Esophagus mucosa (tissue), 1 donor: Measurements from ENCODE around the gene CDK8. TPM values are rescaled to one million over a fixed set of nuclear protein-coding genes. Genes with fewer than 3 reads are reported as not detected.
"Not testable (repeated sequence)": the region's sequence is repeated elsewhere in the genome, so short reads cannot be mapped to it uniquely, and the experiment has no call there.

Source experiments
- ATAC-seq: fragments of 200-7000 bp; cut with Tn5 transposase; one replicate; pipeline ENCODE4 v1.9.1; 2020
- total RNA-seq: library from RNA; stranded (reverse); gene quantifications from one replicate; pipeline ENCODE4 v1.2.4, GENCODE V29; 2023
- donor health status: DM: yes; HTN: yes; CAD: no.

CDK8 gene
- total RNA-seq = 7.7 TPM

DNA sequence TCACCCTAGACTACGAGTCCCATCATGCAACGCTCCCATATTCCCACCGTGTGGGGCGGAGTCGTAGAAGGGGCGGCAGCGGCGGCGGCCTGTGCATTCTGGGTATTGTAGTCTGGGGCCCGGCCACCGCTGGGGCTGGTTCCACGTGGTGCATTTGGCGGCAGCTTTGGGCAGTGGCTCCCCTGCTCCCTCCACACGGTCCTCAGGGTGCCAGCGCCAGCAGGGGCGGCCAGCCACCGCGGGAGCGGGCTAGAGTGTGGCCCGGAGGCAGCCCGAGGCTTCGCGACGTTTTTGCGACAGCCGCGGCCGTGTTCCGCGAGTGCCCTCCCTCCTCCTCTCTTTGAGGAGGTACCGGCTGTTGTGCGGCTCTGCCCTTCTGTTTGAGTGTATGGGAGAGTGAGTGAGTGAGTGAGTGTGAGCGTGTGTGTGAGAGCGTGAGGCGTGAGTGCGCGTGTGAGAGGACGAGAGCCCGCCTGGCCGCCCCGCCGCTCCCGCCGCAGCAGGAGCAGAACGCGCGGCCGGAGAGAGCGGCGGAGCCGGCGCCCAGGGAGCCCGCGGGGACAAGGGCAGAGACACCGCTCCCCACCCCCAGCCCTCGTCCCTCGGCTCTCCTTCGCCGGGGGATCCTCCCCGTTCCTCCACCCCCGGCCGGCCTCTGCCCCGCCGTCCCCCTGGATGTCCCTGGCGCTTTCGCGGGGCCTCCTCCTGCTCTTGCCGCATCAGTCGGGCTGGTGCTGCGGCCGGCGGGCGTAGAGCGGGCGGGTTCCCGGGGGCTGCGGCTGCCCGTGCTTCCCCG is at the start of gene CDK8:
CDK8 (plus strand) TSS at position 343 of the 796 bp plus-strand sequence. CDS start 513 bp downstream, outside the sequence.
- ATAC-seq = peak; percentile 94

DNA sequence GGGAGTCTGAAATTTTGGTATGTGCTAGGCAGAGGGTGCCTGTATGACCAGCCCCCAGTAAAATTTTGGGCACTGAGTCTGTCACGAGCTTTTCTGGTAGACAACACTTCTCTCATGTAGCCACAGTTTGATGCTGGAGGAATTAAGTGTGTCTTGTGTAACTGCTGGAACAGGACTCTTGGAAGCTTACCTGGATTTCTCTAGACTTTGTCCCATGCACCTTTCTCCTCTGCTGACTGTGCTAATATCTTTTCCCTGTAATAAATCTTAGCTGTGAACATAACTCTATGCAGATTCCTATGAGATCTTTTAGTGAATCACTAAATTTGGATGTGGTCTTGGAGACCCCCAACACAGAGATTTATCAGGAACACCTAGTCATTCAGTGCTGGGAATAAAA is 45.6 kb upstream of the CDK8 start:
- ATAC-seq = no peak

DNA sequence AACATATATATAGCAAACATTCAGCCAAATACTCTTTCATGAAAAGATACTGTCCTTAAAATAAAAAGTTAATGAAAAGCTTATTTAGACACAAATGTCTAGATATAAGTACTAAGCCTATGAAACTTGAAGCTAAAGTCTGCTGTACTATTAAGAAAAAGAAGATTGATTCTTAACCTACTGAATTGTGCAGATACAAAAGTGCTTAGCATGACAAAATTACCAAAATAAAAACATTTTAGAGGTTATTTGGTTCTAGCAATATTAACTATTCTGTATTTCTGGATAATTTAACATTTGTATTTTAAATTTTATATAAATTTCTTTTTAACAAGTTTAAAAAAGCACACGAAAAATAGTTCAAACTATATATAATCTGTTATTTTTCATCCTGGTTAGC is 40.6 kb upstream of the CDK8 start:
- no peak for ATAC-seq

DNA sequence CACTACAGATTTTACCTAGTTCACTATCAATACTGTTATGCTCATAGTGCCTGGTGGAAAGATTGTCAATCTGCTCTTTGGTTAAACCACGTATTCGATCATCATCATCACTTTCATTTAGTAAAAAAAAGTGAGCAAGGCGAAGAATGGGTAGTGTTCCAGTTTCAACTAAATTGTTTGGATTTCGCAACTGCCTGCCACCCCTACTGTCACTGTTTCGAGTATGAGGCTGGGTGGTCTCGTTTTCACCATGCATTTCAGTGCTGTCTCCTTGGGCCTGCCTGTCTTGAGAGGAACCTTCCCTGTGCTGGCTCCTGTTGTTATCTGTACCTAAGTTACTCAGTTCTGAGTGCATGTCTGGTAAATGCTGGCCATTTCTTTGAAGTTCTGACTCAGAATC is 39.9 kb upstream of the CDK8 start:
- no peak for ATAC-seq

DNA sequence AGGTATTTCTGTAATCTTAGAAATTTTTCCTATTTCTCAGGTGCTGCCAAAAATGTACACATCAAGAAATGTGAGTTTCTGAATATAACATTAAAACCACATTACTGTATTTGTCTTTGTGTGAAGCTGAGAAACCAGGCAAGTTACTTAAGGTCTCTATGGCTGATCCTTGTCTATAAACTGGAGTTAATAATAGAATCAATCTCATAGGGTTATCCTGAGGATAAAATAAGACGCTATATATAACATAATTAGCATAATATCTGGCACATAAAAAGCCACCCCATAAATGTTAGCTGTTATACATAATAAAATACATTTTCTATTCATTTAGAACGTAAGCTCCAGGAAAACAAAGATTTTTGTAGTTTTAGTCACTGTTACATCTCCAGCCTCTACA is 37.9 kb upstream of the CDK8 start:
- ATAC-seq = no peak

DNA sequence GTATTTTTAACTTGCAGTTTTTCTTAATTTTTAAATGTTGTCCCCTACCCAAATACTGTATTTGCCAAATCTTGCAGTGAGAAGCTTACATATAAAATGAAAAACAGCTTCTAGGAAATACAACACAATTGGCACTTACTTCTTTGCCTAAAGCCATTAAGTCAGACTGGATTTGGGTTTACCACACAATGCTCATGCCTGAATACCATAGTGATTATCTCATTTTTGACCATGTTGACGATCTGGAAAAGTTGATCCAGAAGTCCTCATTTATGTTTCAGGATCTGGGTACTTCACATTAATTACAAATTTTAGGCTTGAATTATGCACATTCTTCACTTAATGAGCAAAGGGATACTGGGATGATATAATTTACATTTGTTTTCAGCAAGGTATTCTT is 34.2 kb upstream of the CDK8 start:
- no peak for ATAC-seq

DNA sequence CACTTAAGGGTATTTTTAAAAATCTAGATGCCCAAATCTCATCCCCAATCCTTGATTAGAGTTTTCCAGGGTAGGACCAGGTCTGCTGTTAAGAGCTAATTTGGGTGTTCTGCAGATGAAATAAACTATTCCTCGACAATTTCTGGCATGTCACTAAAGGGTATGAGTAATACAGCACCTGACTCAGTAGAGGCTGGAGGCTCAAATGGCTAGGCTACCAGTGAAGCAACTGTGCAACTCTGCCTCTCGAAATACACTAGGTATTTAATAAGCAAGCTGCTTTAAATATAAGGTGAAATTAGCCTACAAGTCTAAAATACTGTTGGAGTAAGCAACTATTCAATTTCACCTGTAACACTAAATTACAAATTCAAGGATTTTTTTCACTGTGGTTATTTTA is 33.4 kb upstream of the CDK8 start:
- ATAC-seq = peak; percentile 47

DNA sequence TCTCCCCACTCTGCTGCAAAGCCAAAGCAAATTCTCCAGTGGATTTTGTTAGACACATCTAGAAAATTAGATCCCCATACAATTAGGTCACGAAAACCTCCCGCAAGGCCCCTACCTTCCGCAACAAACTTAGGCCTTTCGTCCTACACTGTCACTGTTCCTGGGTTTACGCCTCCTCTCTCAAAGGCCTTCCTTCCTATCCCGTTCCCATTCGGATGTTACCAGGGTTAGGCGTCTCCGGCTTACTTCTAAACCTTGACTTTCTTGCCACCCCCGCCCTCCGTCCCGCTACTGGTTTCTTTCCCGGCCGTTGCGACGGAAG is 32.6 kb upstream of the CDK8 start:
- peak; percentile 60 for ATAC-seq

DNA sequence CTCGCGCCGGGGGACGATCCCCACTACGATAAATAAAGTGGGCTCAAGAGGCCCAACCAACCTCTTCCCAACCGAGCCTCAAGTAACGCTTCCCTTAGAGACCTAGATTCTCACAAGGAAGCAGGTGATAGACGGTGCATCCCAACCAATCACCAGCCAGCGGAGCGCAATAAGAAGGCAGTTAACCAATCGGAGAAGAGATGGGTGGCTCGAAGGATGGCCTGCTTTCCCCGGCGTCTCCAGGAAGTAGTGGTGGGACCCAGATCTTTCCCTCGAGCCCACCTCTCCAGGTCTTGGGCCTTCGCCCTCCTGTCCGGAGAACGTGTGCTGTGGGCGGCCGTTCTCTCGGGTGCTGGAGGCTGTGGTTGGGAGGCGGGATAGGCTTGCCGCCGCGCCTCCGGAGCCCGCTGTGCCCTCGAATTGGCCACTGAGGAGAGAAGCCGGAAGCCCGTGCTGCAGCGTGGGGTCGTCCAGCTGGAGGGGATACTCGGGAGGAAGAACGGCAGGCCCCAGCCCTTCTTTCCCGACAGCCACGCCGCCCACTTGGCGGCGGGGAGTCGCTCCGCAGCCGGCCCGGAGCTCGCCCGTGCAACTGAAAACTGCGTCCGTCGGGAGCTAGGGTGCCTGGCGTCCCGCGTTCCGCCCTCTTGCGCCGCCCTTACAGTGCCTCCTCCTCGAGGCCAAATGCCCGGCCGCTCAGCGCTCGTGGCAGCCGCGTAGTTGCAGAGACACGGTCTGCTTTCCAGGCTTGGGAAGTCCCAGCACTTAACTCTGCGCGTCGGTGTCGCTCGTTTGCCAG is 32.0 kb upstream of the CDK8 start, which contains the start of gene RNF6:
RNF6 (minus strand) TSS at position 594 of the 799 bp plus-strand sequence. CDS start 2,665 bp downstream, outside the sequence.
- ATAC-seq = peak; percentile 99

DNA sequence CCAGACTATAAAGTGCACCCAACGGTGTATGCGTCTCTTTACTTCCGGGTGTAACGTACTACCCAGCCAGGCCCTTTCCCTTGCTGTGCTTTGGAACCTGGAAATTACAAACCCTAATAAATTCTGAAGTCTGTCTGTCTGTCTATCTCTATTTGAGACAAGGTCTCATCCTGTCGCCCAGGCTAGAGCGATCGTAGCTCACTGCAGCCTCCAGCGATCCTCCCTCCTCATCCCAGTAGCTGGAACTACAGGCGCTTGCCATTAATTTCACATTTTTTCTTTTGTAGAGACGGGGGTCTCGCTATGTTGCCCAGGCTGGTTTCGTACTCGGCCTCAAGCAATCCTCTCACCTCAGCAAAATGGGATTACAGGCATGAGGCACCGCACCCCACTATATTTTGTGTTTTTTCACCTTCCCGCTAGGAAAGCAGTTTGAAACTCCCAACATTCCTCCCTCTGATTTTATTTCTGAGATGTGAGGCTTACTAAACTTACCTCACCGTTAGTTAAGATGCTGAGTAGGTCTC is 31.3 kb upstream of the CDK8 start:
- peak; percentile 52 for ATAC-seq

DNA sequence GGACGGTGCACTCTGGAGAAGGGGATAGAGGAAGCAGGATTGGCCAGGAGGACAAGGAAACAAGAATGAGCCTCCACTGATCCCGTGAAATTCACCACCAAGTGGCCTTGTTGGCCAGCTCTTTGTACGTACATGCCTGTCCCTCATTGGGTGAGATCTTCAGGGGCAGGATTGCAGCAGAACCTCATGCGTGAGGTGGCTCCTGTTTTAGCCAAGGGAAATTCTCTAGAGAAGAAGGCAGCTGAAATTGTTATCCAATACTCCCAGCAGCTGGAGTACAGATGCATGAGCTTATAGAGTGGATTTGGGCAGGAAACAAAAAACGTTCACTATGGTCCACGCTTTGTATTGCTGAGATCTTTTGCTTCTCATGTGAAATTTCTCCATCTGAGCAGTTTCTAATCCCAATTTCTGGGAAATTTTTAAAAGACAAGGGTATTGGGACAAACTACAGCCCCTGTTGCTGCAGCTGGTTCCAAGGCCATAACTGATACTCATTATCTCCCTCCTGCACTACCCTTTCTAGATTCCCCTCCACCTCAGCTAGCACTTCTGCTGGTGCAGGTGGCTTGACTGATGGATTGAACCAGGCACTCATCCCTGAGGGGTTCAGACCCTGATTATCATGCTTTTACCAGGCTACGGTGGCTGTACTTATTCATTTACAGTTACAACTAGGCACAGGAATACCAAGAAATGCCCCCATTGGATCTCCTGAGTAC is 27.9 kb upstream of the CDK8 start:
- no peak for ATAC-seq

DNA sequence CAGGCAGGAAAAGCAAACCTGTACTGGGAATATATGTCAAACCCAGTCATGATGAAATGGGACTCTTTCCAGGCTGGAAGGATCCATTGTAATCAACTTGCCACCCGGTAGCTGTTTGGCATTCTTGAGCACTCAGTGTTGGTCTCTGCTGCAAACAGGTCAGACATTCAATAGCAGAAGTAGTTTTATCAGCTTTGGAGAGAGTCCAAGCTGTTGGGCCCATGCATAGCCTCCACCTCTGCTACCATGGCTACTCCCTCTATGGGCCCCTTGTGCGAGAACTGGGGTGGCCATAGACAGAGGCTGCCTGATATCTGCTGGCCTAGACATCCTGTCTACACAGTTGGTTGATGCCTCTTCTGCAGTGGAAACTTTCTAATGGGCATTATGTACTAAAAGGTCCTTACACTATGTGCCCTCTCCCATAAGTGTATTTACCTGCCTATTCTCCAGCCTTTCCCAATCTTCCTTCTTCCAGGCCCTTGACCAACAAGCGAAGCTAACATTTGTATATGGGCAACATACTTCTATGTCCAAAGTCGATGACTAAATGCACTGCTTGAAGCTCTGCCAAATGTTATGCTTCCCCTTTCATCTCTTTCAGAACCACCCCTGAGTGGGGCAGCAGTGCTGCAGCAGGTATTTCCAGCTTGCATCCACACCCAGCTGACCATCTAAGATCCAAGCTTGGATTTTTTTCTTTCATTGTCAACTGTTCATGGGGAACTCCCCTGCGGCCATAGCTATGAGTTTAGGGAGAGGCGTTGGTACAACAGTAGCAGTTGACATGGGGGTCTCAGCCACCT is 26.6 kb upstream of the CDK8 start:
- peak; percentile 54 for ATAC-seq

DNA sequence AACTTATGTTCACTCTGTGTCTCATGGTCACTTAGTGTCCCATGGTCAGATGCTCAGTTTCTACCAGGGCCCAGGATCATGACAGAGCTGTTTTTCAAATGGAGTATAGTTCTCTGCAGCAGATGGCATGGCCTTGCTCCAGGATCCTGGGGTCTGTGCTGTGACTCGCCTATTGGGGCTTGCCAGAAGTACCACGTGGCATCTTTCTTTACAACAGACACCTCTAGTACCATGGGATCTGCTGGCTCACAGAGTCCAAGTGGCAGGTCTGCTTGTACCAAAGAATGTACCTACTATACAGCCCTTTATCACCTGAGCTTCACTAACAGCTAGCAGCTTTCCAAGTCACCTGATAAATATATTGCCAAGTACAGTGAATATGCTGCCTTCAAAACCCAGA is 25.8 kb upstream of the CDK8 start:
- peak; percentile 6 for ATAC-seq

DNA sequence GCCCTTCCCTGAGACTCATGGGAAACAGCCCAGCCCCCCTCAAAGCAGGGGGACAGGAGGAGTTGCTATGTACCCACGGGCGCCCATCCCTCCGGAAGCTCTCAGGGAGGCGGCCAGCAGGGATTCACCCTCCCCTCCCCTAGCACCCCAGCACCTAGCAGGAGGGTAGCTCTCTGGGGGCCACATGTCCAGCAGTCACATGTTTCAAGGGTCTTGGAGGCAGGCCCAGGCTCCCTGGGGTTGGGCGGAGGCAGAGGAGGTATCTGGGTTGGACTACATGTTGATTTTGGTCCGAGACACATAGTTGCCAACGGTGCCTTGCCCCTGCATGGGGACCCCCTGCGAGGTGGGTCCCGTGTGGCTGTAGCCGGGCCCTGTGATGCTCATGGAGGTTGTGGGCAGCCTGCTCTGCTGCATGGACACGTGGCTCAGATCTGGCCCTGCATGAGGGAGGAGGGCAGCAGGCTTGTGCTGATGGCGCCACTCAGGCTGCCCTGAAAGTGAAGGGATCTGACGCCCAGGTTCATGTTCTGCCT is 24.8 kb upstream of the CDK8 start:
- ATAC-seq = no peak

DNA sequence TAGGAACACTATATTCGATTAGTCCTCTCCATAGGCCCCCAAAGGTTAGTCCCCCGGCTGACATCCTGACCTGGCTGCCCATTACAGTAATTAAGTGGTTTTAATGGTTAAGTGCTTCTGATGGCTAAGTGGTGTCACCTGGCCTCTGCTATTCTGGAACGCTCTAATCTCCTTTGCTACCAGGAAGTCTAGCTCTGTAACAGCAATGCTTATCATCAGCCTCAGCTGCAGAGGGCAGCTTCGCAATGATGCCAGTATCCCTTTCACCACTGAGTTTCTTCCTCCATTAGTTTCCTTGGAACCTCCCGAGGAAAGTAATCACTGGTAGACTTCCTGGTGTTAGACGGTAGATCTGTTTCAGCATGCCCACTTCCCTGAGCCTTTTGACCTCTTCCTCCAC is 23.2 kb upstream of the CDK8 start:
- ATAC-seq = no peak

DNA sequence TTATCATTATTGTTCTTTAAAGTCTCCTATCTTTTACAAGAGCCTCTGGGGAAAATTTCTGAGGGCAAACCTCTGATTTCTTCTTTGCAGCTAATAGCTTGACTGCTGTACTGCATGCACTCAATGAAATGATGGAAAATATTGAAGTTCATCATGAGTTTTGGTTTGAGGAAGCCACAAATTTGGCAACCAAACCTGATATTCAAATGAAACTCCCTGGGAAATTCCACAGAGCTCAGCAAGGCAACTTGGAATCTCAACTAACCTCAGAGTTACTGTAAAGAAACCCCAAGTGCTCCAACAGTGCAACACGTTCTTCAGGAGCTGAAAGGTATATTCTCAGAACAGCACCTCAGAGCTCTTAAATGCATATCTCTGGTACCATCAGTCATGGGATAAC is 17.6 kb upstream of the CDK8 start:
- ATAC-seq = no peak

DNA sequence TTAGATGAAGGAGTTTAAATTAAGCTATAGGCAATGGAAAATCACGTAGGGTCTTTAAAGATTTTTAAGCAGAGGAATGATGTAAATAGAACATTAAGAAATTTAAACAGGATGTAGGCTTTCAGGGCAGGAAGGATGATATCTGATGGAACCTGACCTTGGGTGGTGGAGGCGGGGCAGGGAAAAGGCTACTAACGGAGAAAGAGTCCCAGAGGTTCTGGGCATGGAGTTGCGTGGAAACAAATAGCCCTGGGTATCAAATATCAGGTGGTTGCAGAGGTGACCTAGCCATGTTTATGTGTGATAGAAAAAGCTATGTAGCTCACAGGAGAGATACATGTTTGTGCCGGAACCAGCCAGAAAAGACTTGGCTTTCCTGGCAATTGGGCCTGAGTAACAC is 7.8 kb upstream of the CDK8 start:
- no peak for ATAC-seq

DNA sequence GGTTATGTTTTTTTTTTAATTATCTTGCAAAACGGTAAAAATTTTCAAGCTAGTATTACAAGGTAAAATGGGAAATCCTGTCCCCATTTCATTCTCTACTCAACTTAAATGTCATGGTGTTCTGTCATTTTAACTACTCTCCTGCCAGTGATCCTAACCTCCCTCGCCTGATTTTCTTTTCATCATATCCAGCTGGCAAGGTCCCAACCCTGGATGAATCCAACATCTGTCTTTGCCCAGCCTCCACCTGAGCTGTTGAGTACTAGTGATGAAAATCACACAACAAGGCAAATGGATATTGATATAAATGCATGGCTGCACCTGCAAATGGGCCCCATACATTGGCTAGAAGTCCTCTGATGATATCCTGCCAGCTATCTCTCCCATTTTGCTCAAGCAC is 6.9 kb upstream of the CDK8 start:
- no peak for ATAC-seq

DNA sequence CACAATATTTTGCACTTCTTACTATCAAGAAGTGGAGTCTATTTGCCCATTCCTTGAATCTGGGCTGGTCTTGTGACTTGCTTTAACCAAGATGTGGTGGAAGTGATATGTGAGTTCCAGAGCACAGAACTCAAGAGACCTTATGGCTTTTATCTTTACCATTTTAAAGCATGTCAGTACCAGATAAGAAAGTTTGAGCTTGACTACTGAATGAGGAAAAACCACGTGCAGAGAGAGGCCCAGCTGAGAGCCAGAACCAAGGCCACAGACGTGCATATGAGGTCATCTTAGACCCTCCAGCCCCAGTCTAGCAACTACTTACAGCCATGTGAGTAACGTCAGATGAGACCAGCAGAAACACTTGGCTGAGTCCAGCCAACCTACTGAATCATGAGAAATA is 6.3 kb upstream of the CDK8 start:
- ATAC-seq = no peak

DNA sequence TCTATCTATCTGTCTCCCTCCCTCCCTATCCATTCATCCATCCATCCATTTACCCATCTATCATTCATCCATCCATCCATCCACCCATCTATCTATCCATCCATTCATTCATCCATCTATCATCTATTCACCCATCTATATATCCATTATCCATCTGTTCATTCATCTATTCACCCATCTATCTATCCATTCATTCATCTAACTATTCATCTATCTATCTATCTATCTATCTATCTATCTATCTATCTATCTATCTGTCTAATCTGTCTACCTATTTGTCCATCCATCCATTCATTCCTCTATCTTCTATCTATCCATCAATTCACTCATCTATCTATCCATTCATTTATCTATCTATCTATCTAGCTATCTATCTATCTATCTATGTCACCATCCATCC is 4.4 kb upstream of the CDK8 start:
- ATAC-seq = no peak

DNA sequence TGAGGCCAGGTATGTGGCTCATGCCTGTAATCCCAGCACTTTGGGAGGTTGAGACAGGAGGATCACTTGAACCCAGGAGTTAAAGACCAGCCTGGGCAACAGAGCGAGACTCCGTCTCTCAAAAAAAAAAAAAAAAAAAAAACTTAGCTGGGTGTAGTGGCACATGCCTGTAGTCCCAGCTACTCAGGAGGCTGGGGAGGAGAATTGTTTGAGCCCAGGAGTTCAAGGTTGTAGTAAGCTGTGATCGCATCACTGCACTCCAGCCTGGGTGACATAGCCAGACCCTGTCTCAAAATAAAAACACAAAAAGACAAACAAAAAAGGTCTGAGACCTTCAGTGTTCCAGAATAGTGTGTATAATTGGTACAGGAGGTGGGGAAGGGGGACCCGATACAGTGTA is 1.9 kb upstream of the CDK8 start:
- ATAC-seq = not testable (repeated sequence)

DNA sequence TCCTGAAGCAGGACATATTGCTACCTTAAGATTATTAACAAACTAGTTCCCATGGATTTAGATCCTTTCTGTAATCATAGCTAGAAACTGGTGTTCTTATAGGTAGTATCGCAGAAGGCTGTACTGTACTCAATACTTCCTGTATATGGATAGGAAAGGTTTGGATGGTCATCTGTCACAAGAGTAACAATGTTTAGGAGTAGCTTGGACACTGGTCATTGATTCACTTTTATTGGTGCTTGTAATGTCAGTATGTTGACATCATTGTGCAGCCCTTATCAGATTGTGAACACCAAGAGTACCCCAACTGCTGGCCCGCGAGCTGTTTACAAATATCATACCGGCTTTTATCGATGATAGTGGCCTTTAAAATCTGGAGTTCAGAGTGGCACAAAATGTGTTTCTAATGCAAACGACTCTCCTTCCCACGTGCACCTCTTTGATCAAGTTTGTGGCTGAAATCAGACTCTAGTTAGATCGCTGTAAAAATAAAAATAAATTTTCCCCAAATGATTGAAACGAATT is 605 bp upstream of the CDK8 start:
- no peak for ATAC-seq
